ENCODE data around the gene GINS3. TPM values are rescaled to one million over a fixed set of nuclear protein-coding genes. Genes with fewer than 3 reads are reported as not detected.

GINS3 gene
- total and polyA plus RNA-seq, 4 donors: 0.76 to 5.9 (median 1.2) TPM

DNA sequence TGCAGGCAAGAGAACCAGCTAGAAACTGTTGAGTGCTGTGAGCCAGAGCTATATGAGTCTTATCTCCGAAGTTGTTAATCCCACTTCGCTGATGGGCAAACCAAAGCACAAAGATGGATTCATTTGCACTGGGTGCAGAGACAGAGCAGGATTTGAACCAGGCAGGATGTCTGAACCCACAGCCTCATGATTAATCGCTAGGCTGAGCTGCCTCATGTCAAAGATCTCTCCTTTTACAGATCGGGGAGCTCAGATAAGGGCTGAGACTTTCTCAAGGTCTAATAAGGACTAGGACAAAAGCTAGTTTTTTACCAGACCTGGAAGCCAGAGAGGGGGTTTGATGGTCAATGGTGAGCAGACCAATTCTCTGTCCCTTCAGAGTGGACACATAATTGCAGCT lies 51.5 kb downstream of the GINS3 start:
- Histone ChIP-seq H3K4me3 (ENCODE audit: low read depth in 1 of 3, low read length in 3 of 3) (no peak overlapping the region), H3K27me3 (ENCODE audit: control insufficient read depth in 4 of 4, insufficient read depth in 4 of 4, low read length in 3 of 4) (peaks cover 0 to 4% (median 0%) of the 10 kb centered on the region in 4 donors), H3K9ac (ENCODE audit: low read depth in 1 of 2, low read length in 2 of 2) (no peak overlapping the region), H3K36me3 (ENCODE audit: control insufficient read depth in 4 of 4, insufficient read depth in 3 of 4, low read depth in 1 of 4, low read length in 3 of 4) (no peaks in the 10 kb centered on the region), H3K4me1 (ENCODE audit: control insufficient read depth in 4 of 4, insufficient read depth in 4 of 4, low read length in 3 of 4) (no peaks in the 10 kb centered on the region), H3K27ac (ENCODE audit: low read depth in 1 of 2, low read length in 2 of 2) (no peak overlapping the region), H3K9me3 (ENCODE audit: control insufficient read depth in 4 of 4, low read length in 3 of 4) (no peaks in the 10 kb centered on the region)
- DNase-seq (ENCODE audit: low spot score): no peak
- 77% methylated on average over 4 of the region's 4 CpGs for WGBS
- TF ChIP-seq, protein P1, sequence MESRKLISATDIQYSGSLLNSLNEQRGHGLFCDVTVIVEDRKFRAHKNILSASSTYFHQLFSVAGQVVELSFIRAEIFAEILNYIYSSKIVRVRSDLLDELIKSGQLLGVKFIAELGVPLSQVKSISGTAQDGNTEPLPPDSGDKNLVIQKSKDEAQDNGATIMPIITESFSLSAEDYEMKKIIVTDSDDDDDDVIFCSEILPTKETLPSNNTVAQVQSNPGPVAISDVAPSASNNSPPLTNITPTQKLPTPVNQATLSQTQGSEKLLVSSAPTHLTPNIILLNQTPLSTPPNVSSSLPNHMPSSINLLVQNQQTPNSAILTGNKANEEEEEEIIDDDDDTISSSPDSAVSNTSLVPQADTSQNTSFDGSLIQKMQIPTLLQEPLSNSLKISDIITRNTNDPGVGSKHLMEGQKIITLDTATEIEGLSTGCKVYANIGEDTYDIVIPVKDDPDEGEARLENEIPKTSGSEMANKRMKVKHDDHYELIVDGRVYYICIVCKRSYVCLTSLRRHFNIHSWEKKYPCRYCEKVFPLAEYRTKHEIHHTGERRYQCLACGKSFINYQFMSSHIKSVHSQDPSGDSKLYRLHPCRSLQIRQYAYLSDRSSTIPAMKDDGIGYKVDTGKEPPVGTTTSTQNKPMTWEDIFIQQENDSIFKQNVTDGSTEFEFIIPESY (IDR thresholded peaks at IDR 0.05): no peak
- TF ChIP-seq HNF4G (IDR thresholded peaks at IDR 0.05) (no peak), TAF1 (conservative IDR thresholded peaks at IDR 0.05) (no peak), FOXA1 (IDR thresholded peaks at IDR 0.05) (no peak), YY1 (IDR thresholded peaks at IDR 0.05) (no peak), RXRA (IDR thresholded peaks at IDR 0.05) (no peak), HNF4A (conservative IDR thresholded peaks at IDR 0.05) (no peak), REST (IDR thresholded peaks at IDR 0.05) (no peak), EGR1 (IDR thresholded peaks at IDR 0.05; ENCODE audit: low read depth in 2 of 2) (no peak), FOXA2 (IDR thresholded peaks at IDR 0.05) (no peak), ATF3 (IDR thresholded peaks at IDR 0.05) (no peak), SP1 (IDR thresholded peaks at IDR 0.05) (no peak), JUND (IDR thresholded peaks at IDR 0.05) (no peak), RAD21 (IDR thresholded peaks at IDR 0.05) (no peak), NR2F2 (IDR thresholded peaks at IDR 0.05) (no peak), GABPA (IDR thresholded peaks at IDR 0.05 in 1 of 2, conservative IDR thresholded peaks at IDR 0.05 in 1 of 2) (no peak)
- TF ChIP-seq, protein P2, sequence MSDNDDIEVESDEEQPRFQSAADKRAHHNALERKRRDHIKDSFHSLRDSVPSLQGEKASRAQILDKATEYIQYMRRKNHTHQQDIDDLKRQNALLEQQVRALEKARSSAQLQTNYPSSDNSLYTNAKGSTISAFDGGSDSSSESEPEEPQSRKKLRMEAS (IDR thresholded peaks at IDR 0.05): no peak
- TF ChIP-seq, protein P3, sequence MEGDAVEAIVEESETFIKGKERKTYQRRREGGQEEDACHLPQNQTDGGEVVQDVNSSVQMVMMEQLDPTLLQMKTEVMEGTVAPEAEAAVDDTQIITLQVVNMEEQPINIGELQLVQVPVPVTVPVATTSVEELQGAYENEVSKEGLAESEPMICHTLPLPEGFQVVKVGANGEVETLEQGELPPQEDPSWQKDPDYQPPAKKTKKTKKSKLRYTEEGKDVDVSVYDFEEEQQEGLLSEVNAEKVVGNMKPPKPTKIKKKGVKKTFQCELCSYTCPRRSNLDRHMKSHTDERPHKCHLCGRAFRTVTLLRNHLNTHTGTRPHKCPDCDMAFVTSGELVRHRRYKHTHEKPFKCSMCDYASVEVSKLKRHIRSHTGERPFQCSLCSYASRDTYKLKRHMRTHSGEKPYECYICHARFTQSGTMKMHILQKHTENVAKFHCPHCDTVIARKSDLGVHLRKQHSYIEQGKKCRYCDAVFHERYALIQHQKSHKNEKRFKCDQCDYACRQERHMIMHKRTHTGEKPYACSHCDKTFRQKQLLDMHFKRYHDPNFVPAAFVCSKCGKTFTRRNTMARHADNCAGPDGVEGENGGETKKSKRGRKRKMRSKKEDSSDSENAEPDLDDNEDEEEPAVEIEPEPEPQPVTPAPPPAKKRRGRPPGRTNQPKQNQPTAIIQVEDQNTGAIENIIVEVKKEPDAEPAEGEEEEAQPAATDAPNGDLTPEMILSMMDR (IDR thresholded peaks at IDR 0.05; ENCODE audit: low read depth, low read length, missing input control): no peak
